Panc1 (cell line): ENCODE measurements around the gene CNEP1R1.

ENCODE experiments used
- CTCF ChIP-seq: fragments of 450-650 bp; IDR thresholded peaks from 2 replicates; pipeline ENCODE4 v1.5.1; 2017; ENCODE audit warnings: mild to moderate bottlenecking
- POLR2AphosphoS5 ChIP-seq: IDR thresholded peaks from 2 replicates; pipeline ENCODE4 v1.6.1; 2012; ENCODE audit warnings: mild to moderate bottlenecking, low read depth, low read length, moderate library complexity
- REST ChIP-seq, 2 experiments: IDR thresholded peaks; 2 replicates each; pipeline ENCODE4 v1.6.1; 2011 to 2012; ENCODE audit warnings: low read depth in 2 of 2, control low read depth in 1 of 2, low read length in 1 of 2, mild to moderate bottlenecking in 1 of 2, moderate library complexity in 1 of 2; ENCODE audit not compliant: insufficient read depth in 1 of 2

GRCh38 chr16:50050802-50051201 lies 25.8 kb downstream of the CNEP1R1 start:
- no peak for TF ChIP-seq CTCF
- TF ChIP-seq REST (IDR thresholded peaks at IDR 0.05; ENCODE audit: insufficient read depth in 1 of 2, low read depth in 2 of 2, low read length in 1 of 2) = no peak
- TF ChIP-seq POLR2AphosphoS5 = no peak
